ENCODE results near the gene RAD54L2. TPM values are rescaled to one million over a fixed set of nuclear protein-coding genes. Genes with fewer than 3 reads are reported as not detected.

The RAD54L2 gene, protein sequence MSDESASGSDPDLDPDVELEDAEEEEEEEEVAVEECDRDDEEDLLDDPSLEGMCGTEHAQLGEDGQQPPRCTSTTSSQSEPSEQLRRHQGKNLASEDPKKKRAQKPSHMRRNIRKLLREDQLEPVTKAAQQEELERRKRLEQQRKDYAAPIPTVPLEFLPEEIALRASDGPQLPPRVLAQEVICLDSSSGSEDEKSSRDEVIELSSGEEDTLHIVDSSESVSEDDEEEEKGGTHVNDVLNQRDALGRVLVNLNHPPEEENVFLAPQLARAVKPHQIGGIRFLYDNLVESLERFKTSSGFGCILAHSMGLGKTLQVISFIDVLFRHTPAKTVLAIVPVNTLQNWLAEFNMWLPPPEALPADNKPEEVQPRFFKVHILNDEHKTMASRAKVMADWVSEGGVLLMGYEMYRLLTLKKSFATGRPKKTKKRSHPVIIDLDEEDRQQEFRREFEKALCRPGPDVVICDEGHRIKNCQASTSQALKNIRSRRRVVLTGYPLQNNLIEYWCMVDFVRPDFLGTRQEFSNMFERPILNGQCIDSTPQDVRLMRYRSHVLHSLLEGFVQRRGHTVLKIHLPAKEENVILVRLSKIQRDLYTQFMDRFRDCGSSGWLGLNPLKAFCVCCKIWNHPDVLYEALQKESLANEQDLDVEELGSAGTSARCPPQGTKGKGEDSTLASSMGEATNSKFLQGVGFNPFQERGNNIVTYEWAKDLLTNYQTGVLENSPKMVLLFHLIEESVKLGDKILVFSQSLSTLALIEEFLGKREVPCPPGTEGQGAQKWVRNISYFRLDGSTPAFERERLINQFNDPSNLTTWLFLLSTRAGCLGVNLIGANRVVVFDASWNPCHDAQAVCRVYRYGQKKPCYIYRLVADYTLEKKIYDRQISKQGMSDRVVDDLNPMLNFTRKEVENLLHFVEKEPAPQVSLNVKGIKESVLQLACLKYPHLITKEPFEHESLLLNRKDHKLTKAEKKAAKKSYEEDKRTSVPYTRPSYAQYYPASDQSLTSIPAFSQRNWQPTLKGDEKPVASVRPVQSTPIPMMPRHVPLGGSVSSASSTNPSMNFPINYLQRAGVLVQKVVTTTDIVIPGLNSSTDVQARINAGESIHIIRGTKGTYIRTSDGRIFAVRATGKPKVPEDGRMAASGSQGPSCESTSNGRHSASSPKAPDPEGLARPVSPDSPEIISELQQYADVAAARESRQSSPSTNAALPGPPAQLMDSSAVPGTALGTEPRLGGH (N-terminal part only)
- total RNA-seq = 13.8 and 17.5 TPM in 2 replicates
- 8.9 and 10.8 TPM in 2 replicates for polyA plus RNA-seq

DNA sequence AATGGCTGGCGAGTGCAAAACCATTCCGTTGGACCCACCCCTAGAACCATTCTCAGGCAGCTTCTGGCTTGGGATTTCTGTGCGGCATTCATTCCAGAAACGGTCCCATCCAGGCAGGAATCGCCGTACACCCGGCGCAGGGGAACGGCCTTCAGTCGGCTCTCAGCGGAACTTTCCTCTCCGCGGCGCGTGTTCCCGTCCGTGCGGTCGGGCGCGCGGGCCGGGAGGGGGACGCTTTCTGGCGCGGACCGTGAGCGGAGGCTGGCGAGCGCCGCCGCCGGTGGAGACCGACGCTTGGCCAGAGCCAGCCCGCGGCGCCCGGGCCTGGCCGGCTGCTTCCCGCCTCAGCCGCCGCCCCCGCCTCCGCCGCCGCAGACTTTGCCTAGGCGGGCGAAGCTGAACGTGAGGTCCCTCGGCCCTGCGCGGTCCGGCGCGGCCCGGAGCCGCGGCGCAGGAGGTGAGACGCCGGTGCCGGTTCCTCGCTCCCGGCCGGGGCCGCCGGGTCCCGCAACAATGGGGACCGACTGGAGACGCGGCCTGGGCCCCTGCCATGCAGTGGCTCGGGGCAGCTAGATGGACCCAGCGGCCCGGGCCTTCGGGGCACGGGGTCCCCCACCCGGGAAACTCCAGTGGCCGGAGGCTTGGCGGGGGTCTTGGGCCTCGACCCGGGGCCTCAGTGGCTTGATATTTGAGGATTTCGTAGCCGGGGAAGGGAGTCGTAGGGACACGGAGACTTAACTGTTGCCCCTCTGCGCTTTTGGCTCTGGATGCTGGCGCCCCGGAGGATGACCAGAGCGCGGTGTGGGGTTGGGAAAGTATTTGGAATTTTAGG is at the start of gene RAD54L2:
RAD54L2 (plus strand) TSS at position 261 of the 832 bp plus-strand sequence. CDS start 51,702 bp downstream, outside the sequence.
- Histone ChIP-seq H3K4me1 (ENCODE audit: insufficient read depth) (peaks cover 9% of the 10 kb centered on the region), H3K9me2 (replicated peaks; ENCODE audit: insufficient read depth) (no peaks in the 10 kb centered on the region), H3K79me2 (peaks cover 50% of the 10 kb centered on the region), H4K20me1 (ENCODE audit: insufficient read depth, poor library complexity, severe bottlenecking) (peaks cover 13% of the 10 kb centered on the region), H2AFZ (peak within 1 kb of the TSS; percentile 98), H3K27ac (peak within 1 kb of the TSS; percentile 98), H3K4me3 (peak within 1 kb of the TSS; percentile 93), H3K4me2 (peak within 1 kb of the TSS; percentile 95), H3K27me3 (no peaks in the 10 kb centered on the region), H3K9me3 (ENCODE audit: low read depth) (no peaks in the 10 kb centered on the region), H3K36me3 (replicated peaks; ENCODE audit: insufficient read depth, low read depth) (no peaks in the 10 kb centered on the region)
- DNase-seq (ENCODE audit: low spot score) = peak; percentile 93
- WGBS (ENCODE audit: low lambda C conversion rate, missing lambda C conversion rate) = 1% methylated on average over 54 of the region's 91 CpGs
- TF ChIP-seq, protein P1, sequence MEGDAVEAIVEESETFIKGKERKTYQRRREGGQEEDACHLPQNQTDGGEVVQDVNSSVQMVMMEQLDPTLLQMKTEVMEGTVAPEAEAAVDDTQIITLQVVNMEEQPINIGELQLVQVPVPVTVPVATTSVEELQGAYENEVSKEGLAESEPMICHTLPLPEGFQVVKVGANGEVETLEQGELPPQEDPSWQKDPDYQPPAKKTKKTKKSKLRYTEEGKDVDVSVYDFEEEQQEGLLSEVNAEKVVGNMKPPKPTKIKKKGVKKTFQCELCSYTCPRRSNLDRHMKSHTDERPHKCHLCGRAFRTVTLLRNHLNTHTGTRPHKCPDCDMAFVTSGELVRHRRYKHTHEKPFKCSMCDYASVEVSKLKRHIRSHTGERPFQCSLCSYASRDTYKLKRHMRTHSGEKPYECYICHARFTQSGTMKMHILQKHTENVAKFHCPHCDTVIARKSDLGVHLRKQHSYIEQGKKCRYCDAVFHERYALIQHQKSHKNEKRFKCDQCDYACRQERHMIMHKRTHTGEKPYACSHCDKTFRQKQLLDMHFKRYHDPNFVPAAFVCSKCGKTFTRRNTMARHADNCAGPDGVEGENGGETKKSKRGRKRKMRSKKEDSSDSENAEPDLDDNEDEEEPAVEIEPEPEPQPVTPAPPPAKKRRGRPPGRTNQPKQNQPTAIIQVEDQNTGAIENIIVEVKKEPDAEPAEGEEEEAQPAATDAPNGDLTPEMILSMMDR (IDR thresholded peaks at IDR 0.05; ENCODE audit: poor library complexity) = peak; percentile 27
- TF ChIP-seq EZH2 (IDR thresholded peaks at IDR 0.05; ENCODE audit: borderline replicate concordance) (no peak), EZH2phosphoT487 (IDR thresholded peaks at IDR 0.05; ENCODE audit: low read depth, severe bottlenecking, unreplicated experiment) (no peak)

DNA sequence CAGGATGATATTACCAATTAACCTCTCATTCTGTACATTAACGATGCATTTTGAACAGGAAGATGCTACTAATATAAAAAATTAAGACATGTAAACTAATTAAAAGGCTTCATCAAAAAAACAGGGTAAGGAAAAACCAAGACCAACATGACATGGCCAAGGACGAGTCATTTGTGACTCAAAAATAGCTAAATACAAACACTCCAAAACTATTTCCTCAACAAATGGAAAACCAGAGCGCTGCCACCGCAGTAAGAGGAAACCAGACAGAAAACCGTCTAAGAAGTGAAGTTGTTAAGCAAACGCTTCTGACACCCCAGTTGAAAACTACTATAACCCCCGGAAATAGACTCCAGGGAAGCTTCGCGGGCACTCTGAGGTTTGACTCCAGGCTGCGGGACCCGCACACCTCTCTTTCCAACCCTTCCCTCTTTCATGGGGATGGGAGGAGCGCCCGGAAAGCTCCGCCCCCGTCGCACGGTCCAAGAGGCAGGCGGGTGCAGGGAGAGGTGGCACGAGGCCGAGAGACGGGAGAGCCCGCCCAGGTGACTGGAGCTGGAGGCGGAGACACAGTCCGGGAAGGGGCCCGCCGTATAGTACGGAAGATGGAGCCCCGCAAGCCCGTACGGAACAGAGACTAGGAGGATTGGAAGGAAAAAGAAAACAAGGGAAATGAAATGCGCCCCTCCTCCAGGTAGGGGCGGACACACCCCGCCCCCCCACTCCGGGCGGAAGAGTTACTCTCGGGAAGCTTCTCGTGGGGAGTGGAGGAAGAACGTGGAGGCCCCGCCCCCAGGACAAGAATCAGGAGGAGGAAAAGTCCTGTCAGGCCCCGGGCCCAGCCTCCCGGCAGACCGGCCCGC is 39.4 kb upstream of the RAD54L2 start:
- no peak for TF ChIP-seq EZH2 (IDR thresholded peaks at IDR 0.05; ENCODE audit: borderline replicate concordance)
- TF ChIP-seq, protein P1 (IDR thresholded peaks at IDR 0.05; ENCODE audit: poor library complexity) = no peak
- no peak for TF ChIP-seq EZH2phosphoT487 (IDR thresholded peaks at IDR 0.05; ENCODE audit: low read depth, severe bottlenecking, unreplicated experiment)
- no peaks in the 10 kb centered on the region for H3K4me1 ChIP-seq (ENCODE audit: insufficient read depth)
- H4K20me1 ChIP-seq (ENCODE audit: insufficient read depth, poor library complexity, severe bottlenecking) = peaks cover 3% of the 10 kb centered on the region
- no peaks in the 10 kb centered on the region for H3K9me3 ChIP-seq (ENCODE audit: low read depth)
- no peaks in the 10 kb centered on the region for H3K27me3 ChIP-seq
- peak overlapping the region; percentile 76 for H3K4me2 ChIP-seq
- peak overlapping the region; percentile 43 for H2AFZ ChIP-seq
- WGBS (ENCODE audit: low lambda C conversion rate, missing lambda C conversion rate) = 2% methylated on average over 40 of the region's 43 CpGs
- DNase-seq (ENCODE audit: low spot score) = peak; percentile 97
- H3K9me2 ChIP-seq (replicated peaks; ENCODE audit: insufficient read depth) = no peaks in the 10 kb centered on the region
- peak overlapping the region; percentile 53 for H3K4me3 ChIP-seq
- no peaks in the 10 kb centered on the region for H3K36me3 ChIP-seq (replicated peaks; ENCODE audit: insufficient read depth, low read depth)
- H3K79me2 ChIP-seq = peaks cover 44% of the 10 kb centered on the region
- peak overlapping the region; percentile 94 for H3K27ac ChIP-seq
